SW480 (cell line): ENCODE results near the gene OLFML1.

ENCODE experiments used
- DNase-seq: peaks from one replicate; pipeline ENCODE4 v3.0.0-alpha.2; 2016; ENCODE audit warnings: low spot score

Gene OLFML1

GRCh38 chr11:7485186-7486097, at the start of gene OLFML1:
OLFML1 (plus strand) TSS chr11:7485506; CDS start chr11:7485876, 370 bp downstream.
- no peak for DNase-seq

GRCh38 chr11:7436146-7436545, 49.2 kb upstream of the OLFML1 start:
- DNase-seq: no peak

- DNase-seq: no peak
These were observed 48.6 kb upstream of the OLFML1 start for GRCh38 chr11:7436657-7437056.

DNA sequence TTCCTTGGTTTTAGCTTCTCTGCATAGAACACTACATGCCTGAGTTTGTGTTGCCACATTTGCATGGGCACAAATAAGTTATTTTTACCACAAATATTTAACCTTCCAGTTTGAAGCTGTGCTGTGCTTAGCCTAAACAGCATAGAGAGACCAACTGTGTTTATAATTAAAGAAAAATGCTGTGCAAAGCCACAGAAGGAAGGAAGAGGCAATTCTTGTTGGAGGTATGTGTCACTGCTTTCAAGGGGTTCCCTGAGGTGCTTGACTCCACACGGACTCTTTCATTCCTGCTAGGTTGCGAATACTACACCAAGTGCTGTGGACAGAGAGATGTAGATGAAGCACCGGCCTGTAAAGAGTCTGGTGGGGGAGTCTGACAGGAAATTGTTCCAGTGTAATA, 47.6 kb upstream of the OLFML1 start:
- DNase-seq: no peak

DNA sequence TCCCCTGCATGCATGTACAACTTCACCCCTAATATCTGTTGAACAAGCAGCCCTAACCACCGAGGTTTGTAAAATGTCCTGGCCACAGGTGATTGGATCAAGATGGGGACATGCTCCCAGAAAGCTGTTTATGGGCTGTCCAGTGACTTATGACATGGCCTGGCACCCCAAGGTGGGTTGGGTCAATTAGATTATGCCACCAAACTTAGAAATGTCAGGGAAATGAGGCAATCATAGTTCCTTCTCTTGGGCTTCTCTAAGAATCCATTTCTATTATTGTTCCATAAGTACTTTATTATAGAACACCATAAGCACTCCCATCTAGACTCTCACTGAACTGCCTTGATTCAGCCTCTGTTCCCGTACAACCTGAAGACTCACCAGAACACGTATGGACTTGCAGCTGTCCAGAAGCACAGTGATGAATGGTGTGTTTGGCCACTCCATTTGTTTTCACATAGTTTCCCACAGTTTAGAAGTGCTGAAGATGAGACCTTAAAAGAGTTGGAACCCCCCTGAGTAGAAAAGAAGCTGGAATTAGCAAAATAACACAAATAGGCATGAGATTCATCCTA, 45.5 kb upstream of the OLFML1 start:
- no peak for DNase-seq

GRCh38 chr11:7442588-7443215, 42.6 kb upstream of the OLFML1 start:
- DNase-seq: peak; percentile 63

DNA sequence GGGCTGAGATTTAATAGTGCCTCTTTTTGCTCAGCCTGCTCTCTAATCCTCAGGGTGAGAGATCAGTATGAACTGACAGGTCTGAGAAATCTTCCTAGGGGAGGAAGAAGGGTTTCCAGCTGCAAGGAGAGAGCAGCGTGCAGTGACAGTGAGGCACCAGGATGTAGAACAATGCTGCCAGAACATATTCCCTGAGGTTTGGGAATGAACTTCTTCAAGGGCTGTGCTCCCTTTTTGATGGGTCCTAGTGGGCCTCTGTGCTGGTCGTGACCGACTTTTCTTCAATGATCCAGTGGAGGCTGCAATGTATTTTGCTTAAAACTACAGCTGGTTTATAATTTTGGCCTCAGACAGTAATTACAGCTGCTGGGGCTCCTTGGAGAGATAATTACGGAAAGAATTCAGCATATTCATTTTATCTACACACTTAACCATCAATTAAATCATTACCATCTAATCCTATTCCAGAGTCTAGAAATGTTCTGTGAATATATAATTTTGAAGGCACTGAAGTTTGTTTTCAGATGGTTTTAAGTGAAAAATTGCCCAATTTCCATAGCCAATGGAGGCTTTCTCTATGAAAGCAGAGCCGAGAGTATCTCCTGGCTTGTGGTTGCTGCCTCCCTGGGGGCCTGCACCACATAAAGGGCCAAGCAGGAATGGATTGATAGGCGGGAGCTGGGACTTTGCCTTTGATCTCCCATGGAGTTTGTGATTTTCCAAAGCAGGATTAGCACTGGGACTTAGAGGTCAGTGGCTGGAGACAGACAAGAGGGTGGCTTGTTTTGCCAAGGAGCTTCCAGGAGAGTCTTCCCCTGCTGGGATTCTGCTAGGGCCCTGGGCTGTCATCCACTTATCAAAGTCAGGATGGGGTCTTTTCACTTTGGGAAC, 41.0 kb upstream of the OLFML1 start:
- peak; percentile 86 for DNase-seq

- no peak for DNase-seq
These were observed 39.7 kb upstream of the OLFML1 start for GRCh38 chr11:7445564-7445963.

DNA sequence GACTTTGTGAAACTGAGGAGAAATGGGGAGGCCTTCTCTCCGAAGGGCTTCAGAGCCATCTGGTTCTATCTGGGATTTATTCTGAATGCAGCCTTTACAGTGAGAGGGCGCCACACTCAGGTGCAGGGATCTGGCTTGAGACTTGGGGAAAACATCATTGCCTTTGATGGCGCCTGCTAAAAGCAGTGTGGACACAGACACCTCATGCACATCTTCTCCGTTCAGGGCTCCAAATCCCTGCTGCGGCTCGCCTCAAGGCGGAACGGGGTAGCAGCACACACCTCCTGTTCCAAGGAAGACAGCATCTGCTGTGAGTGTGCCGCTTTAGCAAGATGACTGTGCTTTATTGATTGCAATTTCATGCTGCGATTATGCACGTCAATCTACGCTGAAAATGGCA, 37.1 kb upstream of the OLFML1 start:
- no peak for DNase-seq

DNA sequence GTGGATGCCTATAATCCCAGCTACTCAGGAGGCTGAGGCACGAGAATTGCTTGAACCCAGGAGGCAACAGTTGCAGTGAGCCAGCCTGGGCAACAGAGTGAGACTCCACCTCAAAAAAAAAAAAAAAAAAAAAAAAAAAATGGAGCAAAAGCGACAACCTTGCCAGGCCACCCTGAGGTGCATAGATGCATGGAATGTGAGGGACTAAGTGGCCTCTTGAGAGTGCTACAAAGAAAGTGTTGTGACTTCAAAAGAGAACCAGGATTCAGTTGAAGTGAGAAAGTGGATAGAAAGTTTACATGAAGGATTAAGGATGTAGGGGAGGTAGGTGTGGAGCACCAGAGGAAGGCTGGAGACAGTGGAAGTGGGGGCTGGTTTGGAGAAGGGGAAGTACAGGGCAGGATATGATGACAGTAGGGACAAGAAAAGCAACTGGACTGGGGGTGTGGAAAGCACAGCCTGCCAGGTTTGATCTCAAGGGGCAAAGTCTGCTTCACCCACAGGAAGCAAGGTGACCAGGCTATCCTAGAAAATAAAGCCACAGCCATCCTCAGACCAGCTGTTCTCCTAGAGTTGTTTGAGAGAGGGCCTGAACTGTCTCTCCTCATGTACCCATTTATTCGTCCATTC, 36.0 kb upstream of the OLFML1 start:
- DNase-seq: peak; percentile 54

GRCh38 chr11:7449841-7450214, 35.5 kb upstream of the OLFML1 start:
- DNase-seq: peak; percentile 37

DNA sequence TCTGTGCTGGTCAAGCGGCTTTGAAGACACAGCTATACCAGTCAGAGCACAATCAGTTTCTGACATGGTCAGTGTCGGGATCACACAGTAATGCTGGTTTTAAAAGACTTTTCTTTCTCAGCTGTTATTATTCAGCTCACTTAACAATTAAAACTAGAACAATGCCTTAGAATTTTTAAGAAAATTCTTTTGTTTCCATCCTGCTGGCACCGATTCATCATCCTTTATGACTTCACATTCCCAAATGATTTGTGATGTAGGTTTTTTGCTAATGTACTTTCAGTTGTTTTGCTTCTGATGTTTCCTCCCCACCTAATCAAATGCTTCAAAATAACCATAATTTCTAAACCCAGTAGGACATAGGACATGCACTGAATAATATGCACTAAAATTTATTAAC, 34.5 kb upstream of the OLFML1 start:
- DNase-seq: no peak

DNA sequence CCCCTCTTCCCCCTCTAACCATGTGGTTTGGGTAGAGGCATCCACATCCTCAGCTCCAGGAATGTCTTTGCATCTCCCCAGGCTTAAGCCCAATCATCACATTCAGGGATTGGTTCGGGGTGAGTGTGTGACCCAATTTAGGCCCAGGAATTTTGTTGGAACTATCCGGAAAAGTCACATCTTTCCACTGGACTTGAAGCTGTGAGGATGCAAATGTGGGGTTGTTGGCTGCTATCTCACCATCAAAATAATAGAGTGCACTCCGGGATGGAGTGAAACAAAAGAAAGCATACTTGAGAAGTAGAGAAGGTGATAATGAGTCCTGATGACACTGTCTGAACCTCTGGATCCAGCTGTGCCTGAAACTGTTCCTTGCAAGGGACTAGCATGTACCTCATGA, 33.8 kb upstream of the OLFML1 start:
- DNase-seq: no peak

DNA sequence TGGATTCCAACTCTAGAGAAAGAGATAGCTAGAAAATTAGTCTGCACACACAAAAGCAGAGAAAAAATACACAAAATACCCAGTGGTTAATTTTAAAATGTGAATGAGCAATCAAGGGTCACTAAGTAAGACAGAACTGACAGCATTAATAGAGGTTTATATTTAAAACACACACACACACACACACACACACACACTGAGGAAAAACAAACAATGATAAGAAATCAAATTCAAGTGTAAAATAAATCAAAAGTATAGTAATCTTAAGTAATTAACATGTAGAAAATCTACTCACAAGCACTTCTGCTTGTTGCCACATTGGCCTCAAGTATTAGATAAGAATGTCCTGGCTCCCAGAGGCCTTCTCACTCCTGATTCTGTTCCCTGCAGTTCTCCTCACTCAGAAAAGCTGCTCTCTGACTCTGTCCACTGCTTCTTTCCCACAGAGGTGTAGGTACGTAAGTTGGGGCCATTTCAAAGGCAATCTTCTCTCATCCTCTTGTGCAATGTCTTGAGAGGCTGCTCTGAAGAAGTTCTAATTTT, 33.3 kb upstream of the OLFML1 start:
- no peak for DNase-seq

DNA sequence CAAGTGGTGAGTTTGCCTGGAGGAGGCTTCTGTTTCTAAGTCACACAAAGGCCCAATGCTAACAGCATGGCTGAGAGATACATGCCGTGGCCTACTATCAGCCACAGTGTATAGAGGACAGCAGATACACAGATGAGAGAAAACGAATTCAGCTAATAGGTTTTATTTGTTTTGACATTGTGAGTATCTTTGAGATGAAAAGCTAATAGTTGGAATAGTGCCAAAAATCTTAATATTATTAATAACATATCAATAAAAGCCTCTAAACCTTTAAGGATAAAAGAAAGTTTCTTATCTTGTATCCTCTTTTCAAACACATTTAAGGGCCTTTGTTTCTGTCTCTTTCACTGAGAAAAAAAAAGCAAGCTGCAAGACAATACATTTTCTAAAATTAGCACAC, 30.5 kb upstream of the OLFML1 start:
- no peak for DNase-seq

- DNase-seq: no peak
These were observed 28.1 kb upstream of the OLFML1 start for GRCh38 chr11:7457211-7457610.

GRCh38 chr11:7462706-7463105, 22.6 kb upstream of the OLFML1 start:
- no peak for DNase-seq

DNA sequence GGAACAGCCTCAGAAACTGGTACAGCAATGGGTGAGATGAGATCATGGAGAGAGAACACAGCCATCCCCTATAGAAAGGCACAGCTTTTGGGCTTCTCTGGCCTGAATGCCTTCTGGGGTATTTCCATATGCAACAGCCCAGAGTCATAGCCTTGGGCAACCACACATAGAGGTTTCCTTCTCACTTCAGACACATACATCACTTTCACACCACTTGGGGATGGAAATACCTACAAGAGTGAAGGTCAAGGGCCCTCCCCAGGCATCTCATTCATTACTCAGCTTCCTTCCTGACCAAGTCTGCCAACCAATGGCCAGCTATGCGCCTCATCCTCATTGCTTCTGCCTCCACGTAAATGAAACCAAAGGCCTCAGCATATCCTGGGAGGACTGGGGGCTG, 17.7 kb upstream of the OLFML1 start:
- DNase-seq: no peak

DNA sequence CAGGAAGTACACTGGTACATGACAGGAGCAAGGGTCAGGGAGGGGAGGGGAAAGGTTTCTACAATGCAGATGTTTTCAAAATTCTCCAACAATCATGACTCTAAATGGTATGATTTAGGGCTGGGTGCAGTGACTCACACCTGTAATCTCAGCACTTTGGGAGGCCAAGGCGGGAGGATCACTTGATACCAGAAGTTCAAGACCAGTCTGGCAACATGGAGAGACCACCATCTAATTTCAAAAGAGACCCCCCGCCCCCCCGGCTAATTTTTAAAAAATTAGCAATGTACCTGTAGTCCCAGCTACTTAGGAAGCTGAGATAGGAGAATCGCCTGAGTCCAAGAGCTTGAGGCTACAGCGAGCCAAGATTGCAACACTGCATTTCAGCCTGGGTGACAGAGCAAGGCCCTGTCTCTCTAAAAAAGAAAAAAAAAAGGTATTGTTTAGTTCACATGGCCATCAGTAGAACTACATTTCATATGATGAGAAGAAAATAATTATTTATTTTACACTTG, 15.9 kb upstream of the OLFML1 start:
- DNase-seq: no peak

- DNase-seq: no peak
These were observed 14.2 kb upstream of the OLFML1 start for GRCh38 chr11:7471071-7471470.

GRCh38 chr11:7473717-7474116, 11.6 kb upstream of the OLFML1 start:
- DNase-seq: no peak
